Activated CD4-positive, alpha-beta T cell treated with anti-CD3 and anti-CD28 coated beads for 1 hour (primary cell): Measurements from ENCODE around the gene DCLK1.

Experiments used
- DNase-seq: peaks from one replicate; pipeline ENCODE4 v3.0.0-alpha.2; 2020

The DCLK1 gene

DNA sequence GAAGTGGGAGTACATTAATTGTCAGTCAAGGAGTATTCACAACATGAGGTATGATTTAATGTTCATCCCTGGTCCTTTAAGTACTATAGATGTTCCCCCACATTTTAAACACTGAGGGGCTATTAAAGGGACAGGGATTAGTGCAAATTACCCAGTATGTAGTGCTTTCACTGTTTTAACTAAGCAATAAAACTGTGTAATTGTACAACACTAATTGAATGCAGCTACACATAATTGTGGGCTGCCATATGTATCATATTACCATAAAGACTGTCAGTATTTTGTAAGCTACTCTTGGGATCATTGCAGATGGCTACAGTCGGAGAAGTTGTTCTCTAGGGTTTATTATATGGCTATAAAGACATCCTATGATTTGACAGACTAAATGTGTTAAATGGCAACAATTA is 316.6 kb downstream of the DCLK1 start:
- DNase-seq = no peak

DNA sequence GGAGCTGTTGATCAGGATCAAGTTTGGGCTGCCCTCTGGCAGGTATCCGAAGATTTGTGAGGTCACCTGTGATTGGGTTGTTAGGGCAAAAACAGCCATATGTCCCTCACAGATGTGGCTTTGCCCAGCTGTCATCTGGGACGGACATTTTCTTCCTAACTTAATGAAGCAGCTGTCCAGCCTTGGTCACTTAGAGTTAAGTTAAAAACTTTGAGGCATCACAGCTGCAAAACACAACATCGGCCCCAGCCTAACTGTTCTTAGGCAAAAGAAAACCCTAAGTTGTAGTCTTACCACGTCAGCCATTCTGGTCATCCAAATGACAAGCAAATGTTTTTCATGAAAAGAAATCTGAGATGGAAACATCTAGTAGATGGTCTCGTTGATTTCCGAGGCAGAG is 318.4 kb downstream of the DCLK1 start:
- no peak for DNase-seq

GRCh38 chr13:35810321-35810720 is 320.9 kb downstream of the DCLK1 start:
- DNase-seq = no peak

GRCh38 chr13:35808846-35809245 is 322.3 kb downstream of the DCLK1 start:
- no peak for DNase-seq

- no peak for DNase-seq
Measured at GRCh38 chr13:35804901-35805300, 326.3 kb downstream of the DCLK1 start.

GRCh38 chr13:35797991-35798390 is 333.2 kb downstream of the DCLK1 start:
- DNase-seq = no peak

GRCh38 chr13:35797244-35797643 is 333.9 kb downstream of the DCLK1 start:
- DNase-seq = no peak

DNA sequence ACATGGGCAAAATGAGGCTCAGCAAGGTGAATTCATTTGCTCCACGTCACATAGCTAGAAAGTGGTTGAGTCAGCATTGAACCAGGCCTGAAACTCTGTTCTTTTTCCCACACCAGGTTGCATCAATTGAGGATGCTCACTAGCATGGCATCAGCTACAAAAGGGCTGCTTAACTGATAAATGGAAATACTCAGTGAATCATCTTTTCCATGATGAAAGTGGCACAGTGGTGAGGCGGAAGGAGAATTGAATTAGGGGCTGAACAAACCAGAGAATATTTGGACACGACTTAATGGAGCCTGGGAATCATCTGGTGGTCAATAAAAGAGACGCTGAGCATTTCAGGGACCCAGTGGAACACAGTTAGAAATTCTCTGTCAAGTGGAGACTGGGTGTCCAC is 334.6 kb downstream of the DCLK1 start:
- no peak for DNase-seq

GRCh38 chr13:35794734-35795389 is 336.3 kb downstream of the DCLK1 start:
- DNase-seq = no peak

- no peak for DNase-seq
Measured at GRCh38 chr13:35793823-35794222, 337.4 kb downstream of the DCLK1 start.

DNA sequence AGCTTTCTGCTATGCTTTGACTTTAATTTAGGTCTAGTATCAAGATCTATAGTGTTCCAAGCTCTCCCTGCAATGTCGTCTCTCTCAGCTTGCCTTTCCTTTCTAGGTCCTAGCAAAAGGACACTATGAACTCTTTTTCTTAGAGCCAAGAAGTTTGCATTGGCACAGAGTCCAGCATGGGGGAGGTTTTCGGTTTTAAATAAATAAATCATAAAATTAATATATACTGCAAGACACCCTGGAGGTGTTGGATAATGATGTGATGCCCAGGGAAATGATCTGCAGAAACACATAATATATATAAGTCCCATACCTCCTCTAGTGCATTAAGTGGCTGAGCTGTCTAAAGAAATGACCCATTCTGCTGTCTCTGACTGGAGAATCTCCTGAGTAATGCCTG is 338.3 kb downstream of the DCLK1 start:
- DNase-seq = no peak

- no peak for DNase-seq
Measured at GRCh38 chr13:35792021-35792420, 339.2 kb downstream of the DCLK1 start.

GRCh38 chr13:35791184-35791851 is 339.9 kb downstream of the DCLK1 start:
- no peak for DNase-seq

GRCh38 chr13:35789335-35790165 is 341.6 kb downstream of the DCLK1 start:
- DNase-seq = no peak

DNA sequence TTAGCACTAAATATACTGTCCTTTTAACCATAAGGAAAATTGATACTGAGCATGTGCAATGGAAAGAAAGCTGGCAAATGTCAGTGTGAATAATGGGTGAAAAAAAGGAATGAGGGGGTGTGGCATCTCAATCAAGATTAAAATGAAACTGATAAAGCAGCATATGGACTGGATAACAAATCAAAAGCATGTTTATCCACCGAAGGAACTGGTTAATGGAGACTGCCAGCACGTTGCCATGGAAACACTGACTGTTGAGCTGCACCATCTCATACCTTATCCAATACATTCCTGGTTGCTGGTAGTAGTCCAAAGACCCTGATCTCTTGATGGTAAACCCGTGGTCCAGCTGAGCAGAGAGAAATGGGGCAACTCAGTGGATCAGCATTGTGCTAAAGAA is 343.2 kb downstream of the DCLK1 start:
- no peak for DNase-seq

DNA sequence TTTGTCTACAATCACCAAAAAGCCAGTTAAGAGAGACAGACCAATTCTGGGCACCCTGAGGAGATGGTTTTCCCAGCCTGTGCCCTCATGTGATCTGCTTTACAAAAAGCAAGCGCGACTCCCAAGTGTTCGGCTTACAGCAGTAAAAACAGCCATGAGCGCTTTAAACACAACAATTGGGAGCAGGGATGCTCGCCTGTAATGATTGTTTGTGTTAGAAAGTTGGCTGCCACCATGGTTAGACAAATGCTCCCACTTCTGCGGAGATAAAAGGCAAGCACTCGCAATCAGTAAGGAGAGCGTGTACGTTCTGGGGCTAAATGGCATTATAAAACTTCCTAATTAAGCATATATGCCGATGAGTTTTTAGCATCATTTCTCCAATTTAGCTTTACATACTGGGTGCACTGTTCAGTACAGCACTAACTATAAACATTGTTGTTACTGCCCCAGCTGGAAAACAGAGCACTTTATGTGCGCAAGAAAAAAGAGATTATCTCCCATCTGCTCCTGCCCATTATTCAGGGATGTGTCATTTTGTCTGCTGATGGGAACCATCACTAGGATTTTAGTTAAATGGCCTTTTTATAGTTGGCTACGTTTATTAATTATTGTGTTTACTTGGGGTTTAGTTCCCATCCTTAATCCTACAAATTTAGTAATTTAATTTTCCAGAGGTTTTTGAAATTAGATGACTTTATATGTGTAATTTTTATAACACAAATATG is 345.4 kb downstream of the DCLK1 start:
- DNase-seq = no peak

DNA sequence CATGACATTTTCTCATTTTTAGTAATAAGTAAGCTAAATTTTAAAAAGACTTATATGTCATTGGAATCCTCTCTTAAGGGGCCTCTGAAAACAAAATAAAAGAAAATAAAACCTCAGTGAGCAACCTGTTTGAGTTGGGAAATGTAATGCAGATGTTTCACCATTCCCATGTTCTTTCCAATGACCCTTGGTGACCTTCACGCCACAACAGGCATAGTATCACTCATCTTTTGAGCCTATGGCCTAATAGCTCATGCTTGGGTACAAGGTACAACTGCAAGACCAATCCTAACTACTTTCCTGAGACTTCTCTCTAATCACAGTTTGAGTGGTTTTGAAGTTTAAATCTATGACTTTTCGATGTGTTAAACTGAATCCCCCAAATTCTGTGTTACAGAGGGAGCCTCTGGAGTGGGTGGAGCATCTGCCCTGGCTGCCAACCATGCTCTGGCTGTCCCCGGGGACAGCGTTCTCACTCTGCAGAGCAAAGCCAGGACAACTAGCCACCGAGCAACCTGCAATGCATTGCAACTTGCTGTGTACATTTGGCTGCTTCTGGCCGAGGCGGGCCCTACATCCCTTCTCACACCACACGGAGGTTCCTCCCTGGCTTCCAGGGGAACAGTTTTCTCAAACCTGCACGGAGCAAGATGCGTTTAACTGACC is 346.8 kb downstream of the DCLK1 start:
- no peak for DNase-seq

- no peak for DNase-seq
Measured at GRCh38 chr13:35782793-35783192, 348.4 kb downstream of the DCLK1 start.

- DNase-seq = no peak
Measured at GRCh38 chr13:35781036-35782000, 349.9 kb downstream of the DCLK1 start.

- DNase-seq = no peak
Measured at GRCh38 chr13:35780613-35781012, 350.6 kb downstream of the DCLK1 start.

DNA sequence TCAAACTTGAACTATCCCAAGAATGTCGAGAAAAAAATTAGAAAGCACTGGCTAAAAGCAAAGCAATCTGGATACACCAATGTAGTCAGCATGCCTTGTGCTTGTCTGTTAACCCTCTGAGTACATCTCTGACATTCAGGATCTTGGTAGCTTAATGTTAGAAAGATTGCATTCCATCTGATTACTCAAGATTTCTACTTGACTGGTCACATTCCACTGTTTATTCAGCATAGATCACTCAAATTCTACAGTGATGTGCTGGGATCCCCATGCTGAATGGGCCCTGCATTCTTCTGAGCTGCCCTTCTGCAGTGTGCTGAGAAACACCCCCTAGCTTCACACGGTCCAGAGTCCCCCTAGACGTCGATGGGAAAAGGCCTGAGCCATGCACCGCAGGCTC is 359.3 kb downstream of the DCLK1 start:
- no peak for DNase-seq
